ENCODE measurements around the gene C9orf50.

Gene C9orf50

GRCh38 chr9:129633207-129633606, 12.3 kb upstream of the C9orf50 start:
- TF ChIP-seq TEAD4 (IDR thresholded peaks at IDR 0.05) (no peak), CEBPB (IDR thresholded peaks at IDR 0.05) (no peak), CREB1 (IDR thresholded peaks at IDR 0.05; ENCODE audit: low read depth) (no peak), ZBTB7A (IDR thresholded peaks at IDR 0.05; ENCODE audit: low read depth) (no peak), EGR1 (IDR thresholded peaks at IDR 0.05) (no peak), USF1 (IDR thresholded peaks at IDR 0.05) (no peak), NFIC (IDR thresholded peaks at IDR 0.05) (no peak), YY1 (IDR thresholded peaks at IDR 0.05; ENCODE audit: low read depth) (no peak), MAX (IDR thresholded peaks at IDR 0.05) (no peak), TCF12 (IDR thresholded peaks at IDR 0.05; ENCODE audit: low read depth) (no peak), REST (IDR thresholded peaks at IDR 0.05; ENCODE audit: low read depth) (no peak), RAD21 (IDR thresholded peaks at IDR 0.05; ENCODE audit: low read depth) (no peak), FOXM1 (IDR thresholded peaks at IDR 0.05; ENCODE audit: borderline replicate concordance, low read depth) (no peak), TAF1 (IDR thresholded peaks at IDR 0.05; ENCODE audit: low read depth) (no peak), EP300 (IDR thresholded peaks at IDR 0.05; ENCODE audit: borderline replicate concordance) (no peak)

GRCh38 chr9:129632460-129632859, 11.6 kb upstream of the C9orf50 start:
- TF ChIP-seq EP300 (IDR thresholded peaks at IDR 0.05; ENCODE audit: borderline replicate concordance) (no peak), USF1 (IDR thresholded peaks at IDR 0.05) (no peak), REST (IDR thresholded peaks at IDR 0.05; ENCODE audit: low read depth) (no peak), NFIC (IDR thresholded peaks at IDR 0.05) (no peak), FOXM1 (IDR thresholded peaks at IDR 0.05; ENCODE audit: borderline replicate concordance, low read depth) (no peak), TEAD4 (IDR thresholded peaks at IDR 0.05) (no peak), YY1 (IDR thresholded peaks at IDR 0.05; ENCODE audit: low read depth) (no peak), TCF12 (IDR thresholded peaks at IDR 0.05; ENCODE audit: low read depth) (no peak), CREB1 (IDR thresholded peaks at IDR 0.05; ENCODE audit: low read depth) (no peak), EGR1 (IDR thresholded peaks at IDR 0.05) (no peak), RAD21 (IDR thresholded peaks at IDR 0.05; ENCODE audit: low read depth) (no peak), CEBPB (IDR thresholded peaks at IDR 0.05) (no peak), TAF1 (IDR thresholded peaks at IDR 0.05; ENCODE audit: low read depth) (no peak), MAX (IDR thresholded peaks at IDR 0.05) (no peak), ZBTB7A (IDR thresholded peaks at IDR 0.05; ENCODE audit: low read depth) (no peak)

GRCh38 chr9:129631674-129632129, 10.8 kb upstream of the C9orf50 start:
- TF ChIP-seq NFIC (IDR thresholded peaks at IDR 0.05) = peak; percentile 12; the same call in 1 of the 2 replicates
- TF ChIP-seq CEBPB (IDR thresholded peaks at IDR 0.05) = no peak

- TF ChIP-seq MAX (IDR thresholded peaks at IDR 0.05) (no peak), RAD21 (IDR thresholded peaks at IDR 0.05; ENCODE audit: low read depth) (no peak), NFIC (IDR thresholded peaks at IDR 0.05) (no peak; the same call in 1 of the 2 replicates), FOXM1 (IDR thresholded peaks at IDR 0.05; ENCODE audit: borderline replicate concordance, low read depth) (no peak)
These were observed 10.2 kb upstream of the C9orf50 start for GRCh38 chr9:129630967-129631673.

- TF ChIP-seq CREB1 (IDR thresholded peaks at IDR 0.05; ENCODE audit: low read depth) = no peak
- no peak for TF ChIP-seq RAD21 (IDR thresholded peaks at IDR 0.05; ENCODE audit: low read depth)
- no peak for TF ChIP-seq TAF1 (IDR thresholded peaks at IDR 0.05; ENCODE audit: low read depth)
- no peak for TF ChIP-seq ZBTB7A (IDR thresholded peaks at IDR 0.05; ENCODE audit: low read depth)
- no peak for TF ChIP-seq USF1 (IDR thresholded peaks at IDR 0.05)
- no peak for TF ChIP-seq YY1 (IDR thresholded peaks at IDR 0.05; ENCODE audit: low read depth)
- TF ChIP-seq CEBPB (IDR thresholded peaks at IDR 0.05) = no peak
- TF ChIP-seq EP300 (IDR thresholded peaks at IDR 0.05; ENCODE audit: borderline replicate concordance) = no peak
- no peak for TF ChIP-seq FOXM1 (IDR thresholded peaks at IDR 0.05; ENCODE audit: borderline replicate concordance, low read depth)
- TF ChIP-seq EGR1 (IDR thresholded peaks at IDR 0.05) = no peak
- TF ChIP-seq TCF12 (IDR thresholded peaks at IDR 0.05; ENCODE audit: low read depth) = no peak
- TF ChIP-seq TEAD4 (IDR thresholded peaks at IDR 0.05) = no peak
- no peak for TF ChIP-seq MAX (IDR thresholded peaks at IDR 0.05)
- no peak for TF ChIP-seq REST (IDR thresholded peaks at IDR 0.05; ENCODE audit: low read depth)
- TF ChIP-seq NFIC (IDR thresholded peaks at IDR 0.05) = no peak
These were observed 8.4 kb upstream of the C9orf50 start for GRCh38 chr9:129629251-129629820.

Measured in Ishikawa (cell line).